Uterus (tissue), 2 donors: ENCODE results near the gene COQ6.

Experiments used
- CTCF ChIP-seq, 4 experiments: fragments of 200-600 bp in 2 of 4; fragments of 450-650 bp in 2 of 4; sonication (generic) in 2 of 4; IDR thresholded peaks; one replicate each; pipeline ENCODE4 v1.5.1; 2016 to 2019; ENCODE audit warnings: antibody characterized with exemption in 4 of 4, mild to moderate bottlenecking in 2 of 4, moderate library complexity in 1 of 4
- POLR2A ChIP-seq, 2 donors: fragments of 450-650 bp; IDR thresholded peaks; one replicate each; pipeline ENCODE4 v1.6.1; 2016; ENCODE audit warnings: antibody characterized with exemption in 2 of 2, mild to moderate bottlenecking in 1 of 2, moderate library complexity in 1 of 2

DNA sequence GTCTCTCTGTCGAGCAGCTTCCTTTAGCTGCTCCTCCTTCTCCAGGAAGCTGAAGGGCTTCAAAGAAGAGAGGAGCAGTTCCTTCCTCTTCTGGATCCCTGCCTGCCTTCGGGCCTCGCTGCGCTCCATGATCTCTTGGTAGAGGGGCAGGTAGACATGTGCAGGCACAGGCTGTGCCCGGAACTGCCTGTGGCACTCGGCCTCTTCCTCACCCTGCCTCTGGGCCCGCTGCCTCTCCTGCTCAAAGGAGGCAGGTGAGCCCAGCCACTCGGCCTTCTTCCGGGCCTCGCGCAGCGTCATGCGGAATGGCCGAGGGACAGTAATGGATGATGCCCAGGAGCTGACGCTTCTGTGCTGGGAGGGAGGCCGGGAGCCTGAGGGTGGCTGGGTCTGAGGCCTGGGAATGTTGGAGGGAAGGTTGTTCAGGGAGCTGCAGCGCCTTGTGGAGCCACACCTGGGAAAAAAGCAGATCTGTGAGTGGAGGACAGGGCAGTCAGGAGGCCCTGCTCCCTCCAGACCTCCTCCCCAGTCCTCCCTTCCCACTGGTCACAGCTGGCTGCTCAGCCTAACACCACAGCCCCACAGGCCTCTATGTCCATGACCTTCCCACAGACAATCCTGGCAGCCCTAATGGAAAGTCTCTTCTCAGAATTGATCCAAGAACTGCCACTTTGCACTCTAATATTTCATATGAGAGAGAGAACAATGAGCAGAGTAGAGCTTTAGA is 5.5 kb upstream of the COQ6 start:
- TF ChIP-seq POLR2A (IDR thresholded peaks at IDR 0.05) = no peak
- no peak for TF ChIP-seq CTCF (IDR thresholded peaks at IDR 0.05)
